ENCODE results near the gene BTBD9. TPM values are rescaled to one million over a fixed set of nuclear protein-coding genes. Genes with fewer than 3 reads are reported as not detected.

The BTBD9 gene
- total and polyA plus RNA-seq, 2 donors (not counting 3 experiments of a cell fraction or from before 2014, with no cell fraction given): 4.9 to 15.0 TPM

GRCh38 chr6:38354037-38354381 is 285.7 kb downstream of the BTBD9 start:
- Histone ChIP-seq H3K79me2 (ENCODE audit: control insufficient read depth, insufficient read depth, low read length) (no peaks in the 10 kb centered on the region), H3K4me3 (replicated peaks in 1 of 3; ENCODE audit: insufficient read depth in 1 of 3, low read depth in 1 of 3, low read length in 3 of 3) (no peak overlapping the region), H3K27me3 (ENCODE audit: control insufficient read depth in 2 of 2, insufficient read depth in 2 of 2, low read length in 2 of 2) (no peaks in the 10 kb centered on the region), H4K20me1 (replicated peaks; ENCODE audit: control insufficient read depth, extremely low read depth, insufficient read depth, low read length) (no peaks in the 10 kb centered on the region), H3K4me2 (ENCODE audit: insufficient read depth, low read length) (no peak overlapping the region), H2AFZ (ENCODE audit: low read depth, low read length) (no peak overlapping the region), H3K4me1 (ENCODE audit: control insufficient read depth, extremely low read depth, insufficient read depth, low read length) (no peaks in the 10 kb centered on the region), H3K27ac (ENCODE audit: insufficient read depth, low read depth, low read length) (no peak overlapping the region), H3K9ac (replicated peaks; ENCODE audit: extremely low read depth, insufficient read depth, low read length) (no peak overlapping the region), H3K36me3 (ENCODE audit: control insufficient read depth in 2 of 2, extremely low read depth in 1 of 2, insufficient read depth in 2 of 2, low read length in 2 of 2) (no peaks in the 10 kb centered on the region), H3K9me1 (replicated peaks; ENCODE audit: control insufficient read depth, extremely low read depth, insufficient read depth, low read length) (no peaks in the 10 kb centered on the region), H3K9me3 (replicated peaks; ENCODE audit: control insufficient read depth, insufficient read depth, low read length) (no peaks in the 10 kb centered on the region)
- no peak for FAIRE-seq
- TF ChIP-seq JUN (IDR thresholded peaks at IDR 0.05; ENCODE audit: borderline replicate concordance, insufficient read depth, insufficient read length, low read depth): no peak
- no peak for TF ChIP-seq MAX (IDR thresholded peaks at IDR 0.05; ENCODE audit: insufficient read depth, insufficient read length)
- TF ChIP-seq FOS (IDR thresholded peaks at IDR 0.05; ENCODE audit: borderline replicate concordance, insufficient read depth, low read length): no peak
- TF ChIP-seq EZH2 (IDR thresholded peaks at IDR 0.05; ENCODE audit: borderline replicate concordance, low read depth, low read length, severe bottlenecking): no peak
- TF ChIP-seq MYC (IDR thresholded peaks at IDR 0.05; ENCODE audit: low read depth, low read length): no peak
- TF ChIP-seq POLR2AphosphoS5 (IDR thresholded peaks at IDR 0.05; ENCODE audit: insufficient read depth, low read depth, low read length): no peak
- no peak for TF ChIP-seq POLR2A (IDR thresholded peaks at IDR 0.05; ENCODE audit: low read depth, low read length)
- TF ChIP-seq GATA2 (IDR thresholded peaks at IDR 0.05; ENCODE audit: insufficient read depth, insufficient read length, low read depth, low read length): no peak
- TF ChIP-seq CTCF (IDR thresholded peaks at IDR 0.05; ENCODE audit: extremely low read depth in 1 of 2, insufficient read depth in 1 of 2, low read depth in 1 of 2, low read length in 2 of 2): no peak
- no peak for DNase-seq (ENCODE audit: low read depth, low spot score)
- POLR2A ChIA-PET: no interaction called here
- no TSS peak for BruUV-seq (replicated peaks)
- dilution Hi-C loops (cut with MboI; ENCODE audit: extremely low pct_ligation_motif_present, low sequenced_read_pairs) (no loop called here), intact Hi-C loops (cut with micrococcal nuclease) (no loop called here)
- CTCF ChIA-PET: interaction anchor here (0.9 to 1.1 kb wide), 2 partner anchors 13 to 54 kb away, joined by 3 to 4 read pairs; no protein-coding TSS in a partner anchor

Measured in endothelial cell of umbilical vein (primary cell).